GM19238 (cell line): ENCODE data around the gene CA11.
A peak's percentile ranks its signal among the peaks of the same experiment; 100 is the strongest.
"Not testable (repeated sequence)": the region's sequence is repeated elsewhere in the genome, so short reads cannot be mapped to it uniquely, and the experiment has no call there.

Experiments used
- DNase-seq: peaks from one replicate; pipeline ENCODE4 v3.0.0; 2011; ENCODE audit warnings: low spot score; ENCODE audit not compliant: insufficient read length

The CA11 gene

DNA sequence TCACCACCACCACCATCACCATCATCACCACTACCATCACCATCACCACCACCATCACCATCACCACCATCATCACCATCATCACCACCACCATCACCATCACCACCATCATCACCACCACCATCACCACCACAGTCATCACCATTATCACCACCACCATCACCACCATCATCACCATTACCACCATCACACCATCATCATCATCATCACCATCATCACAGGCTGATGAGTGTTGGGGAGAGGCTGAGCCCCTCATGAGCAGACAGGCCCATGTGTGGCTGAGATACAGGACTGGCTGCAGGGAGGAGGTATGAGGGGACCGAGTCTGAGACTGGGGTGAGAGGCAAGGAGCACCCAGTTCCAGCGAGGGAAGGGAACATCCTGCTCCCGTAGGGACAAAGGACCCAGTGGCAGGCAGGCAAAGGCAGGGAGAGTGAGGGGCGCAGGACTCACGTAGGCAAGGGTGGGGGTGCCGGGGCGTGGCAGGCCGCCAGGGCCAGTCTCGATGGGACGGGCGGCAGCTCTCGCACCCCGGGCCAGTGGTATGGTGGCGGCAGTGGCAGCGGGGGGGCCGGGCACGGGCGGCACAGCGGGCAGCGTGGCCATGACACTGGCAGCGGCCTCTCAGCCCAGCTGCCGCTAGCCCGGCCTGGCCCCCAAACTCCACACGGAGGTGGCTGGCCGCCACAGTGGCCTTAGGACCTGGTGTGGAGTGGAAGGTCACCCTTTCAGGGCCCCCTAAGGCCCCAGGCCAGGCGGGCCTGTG is 24.1 kb upstream of the CA11 start:
- no peak for DNase-seq

DNA sequence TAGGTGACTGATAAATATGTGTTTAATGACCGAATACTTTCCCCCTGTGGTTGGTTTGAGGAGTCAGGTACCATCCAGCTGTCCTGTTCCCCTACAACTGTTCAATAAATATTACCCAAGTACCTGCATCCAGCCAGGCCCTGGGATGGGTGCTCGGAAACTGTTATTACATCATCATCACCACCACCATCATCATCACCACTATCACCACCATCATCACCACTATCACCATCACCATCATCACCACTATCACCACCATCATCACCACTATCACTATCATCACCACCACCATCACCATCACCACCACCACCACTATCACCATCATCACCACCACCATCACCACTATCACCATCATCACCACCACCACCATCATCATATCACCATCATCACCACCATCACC is 22.8 kb upstream of the CA11 start:
- no peak for DNase-seq

GRCh38 chr19:48668332-48668731 is 22.3 kb upstream of the CA11 start:
- no peak for DNase-seq

- no peak for DNase-seq
These were observed 19.8 kb upstream of the CA11 start for GRCh38 chr19:48665786-48666185.

GRCh38 chr19:48664476-48664875 is 18.5 kb upstream of the CA11 start:
- no peak for DNase-seq

- DNase-seq, result no peak
These were observed 17.7 kb upstream of the CA11 start for GRCh38 chr19:48663667-48664066.

DNA sequence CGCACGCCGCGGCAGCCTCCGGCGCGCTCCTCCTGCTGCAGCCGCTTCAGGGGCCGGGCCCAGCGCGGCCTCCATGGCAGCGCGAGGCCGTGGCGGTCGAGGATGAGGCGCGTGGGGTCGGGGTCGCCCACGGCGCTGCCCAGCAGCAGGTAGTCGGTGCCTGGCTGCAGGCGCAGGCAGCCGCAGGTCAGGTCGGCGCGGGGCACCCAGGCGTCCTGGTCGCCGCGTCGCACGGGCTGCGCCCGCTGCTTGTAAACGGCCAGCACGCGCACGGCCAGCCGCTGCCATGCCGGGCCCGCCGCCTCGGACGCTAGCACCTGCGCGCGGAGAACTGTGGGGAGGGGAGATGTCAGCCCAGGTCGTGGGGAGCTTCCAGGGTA is 15.7 kb upstream of the CA11 start:
- no peak for DNase-seq

- peak; percentile 99 for DNase-seq
These were observed 15.1 kb upstream of the CA11 start for GRCh38 chr19:48660852-48661710.

DNA sequence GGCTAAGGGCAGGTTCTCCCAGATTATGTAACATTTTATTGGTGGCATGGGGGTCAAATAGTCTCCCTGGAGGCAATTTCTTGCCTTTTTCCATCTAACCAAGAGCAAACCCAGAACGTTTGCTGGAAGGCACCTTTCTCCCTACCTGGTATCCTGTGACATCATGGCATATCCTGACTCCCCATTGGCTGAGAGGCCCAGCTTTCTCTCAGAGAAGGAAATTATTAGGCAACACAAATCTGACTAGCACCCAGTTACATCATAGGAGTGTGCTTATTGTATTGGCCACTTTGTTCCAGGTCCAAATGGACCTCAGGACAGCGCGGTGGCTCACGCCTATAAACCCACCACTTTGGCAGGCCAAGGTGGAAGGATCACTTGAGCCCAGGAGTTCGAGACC is 13.8 kb upstream of the CA11 start:
- no peak for DNase-seq

DNA sequence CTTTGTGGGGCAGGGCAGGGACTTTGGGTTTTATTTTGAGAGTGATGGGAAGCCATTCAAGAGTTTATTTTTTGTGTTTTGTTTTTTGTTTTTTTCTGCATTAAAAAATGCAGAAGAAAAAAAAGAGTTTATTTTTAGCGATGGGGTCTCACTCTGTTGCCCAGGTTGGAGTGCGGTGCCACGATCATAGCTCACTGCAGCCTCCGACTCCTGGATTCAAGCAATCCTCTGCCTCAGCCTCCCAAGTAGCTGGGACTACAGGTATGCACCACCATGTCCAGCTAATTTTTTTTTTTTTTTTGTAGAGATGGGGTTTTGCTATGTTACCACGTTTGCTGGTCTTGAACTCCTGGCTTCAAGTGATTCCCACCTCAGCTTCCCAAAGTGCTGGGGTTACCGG is 12.5 kb upstream of the CA11 start:
- no peak for DNase-seq

- DNase-seq, result not testable (repeated sequence)
These were observed 11.8 kb upstream of the CA11 start for GRCh38 chr19:48657828-48658227.

GRCh38 chr19:48656840-48657474 is 11.0 kb upstream of the CA11 start:
- DNase-seq, result no peak

DNA sequence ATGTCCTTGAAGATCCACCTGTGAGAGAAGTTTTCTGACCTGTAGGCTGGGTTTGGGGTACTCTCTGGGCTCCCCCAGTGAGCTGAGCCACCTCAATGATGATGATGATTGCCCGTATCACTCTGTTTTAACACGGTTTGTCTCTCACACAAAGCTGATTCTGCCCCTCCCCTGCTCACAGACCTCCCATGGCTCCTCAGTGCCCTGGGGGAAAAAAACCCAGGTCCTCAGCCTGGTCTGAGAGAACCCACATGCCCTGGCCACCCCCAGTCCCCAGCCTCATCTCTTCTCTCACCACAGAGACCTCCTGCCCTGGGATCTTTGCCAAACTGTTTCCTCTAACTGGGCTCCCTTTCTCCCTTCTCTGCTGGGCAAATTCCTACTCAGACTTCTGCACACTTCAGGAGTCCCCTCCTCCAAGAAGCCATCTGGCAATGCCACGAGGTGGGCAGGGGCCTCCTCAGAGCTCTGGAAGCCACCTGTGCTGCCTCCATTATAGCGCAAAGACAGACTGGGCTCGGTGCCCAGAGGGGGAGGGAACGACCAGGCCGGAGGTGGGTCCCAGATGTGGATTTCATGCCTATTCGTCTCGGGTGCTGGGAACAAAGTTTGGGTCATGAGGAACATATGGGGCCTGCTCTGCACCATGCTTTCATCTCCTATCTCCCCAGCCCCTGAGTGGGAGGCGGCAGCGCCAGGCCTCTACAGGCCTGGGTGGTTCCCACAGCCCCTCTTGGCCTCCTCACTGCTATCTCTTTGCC is 8.5 kb upstream of the CA11 start:
- no peak for DNase-seq

DNA sequence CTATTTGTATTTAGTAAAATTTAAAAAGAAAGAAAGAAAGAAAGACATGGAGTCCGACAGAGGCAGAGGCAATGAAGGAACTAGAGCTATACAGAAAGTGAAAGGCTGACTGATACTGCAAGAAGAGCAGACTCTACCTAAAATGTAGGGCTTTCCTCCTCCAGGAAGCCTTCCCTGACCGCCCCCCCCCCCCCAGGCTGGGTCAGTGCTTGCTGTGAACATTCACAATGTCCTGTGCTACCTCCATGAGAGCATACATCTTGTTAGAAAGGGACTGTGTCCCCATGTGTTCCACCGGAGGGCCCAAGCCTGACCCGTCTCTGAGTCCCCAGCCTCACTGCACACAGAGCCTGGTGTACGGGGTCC is 5.7 kb upstream of the CA11 start:
- DNase-seq, result no peak

GRCh38 chr19:48650974-48651682 is 5.1 kb upstream of the CA11 start:
- DNase-seq, result no peak

DNA sequence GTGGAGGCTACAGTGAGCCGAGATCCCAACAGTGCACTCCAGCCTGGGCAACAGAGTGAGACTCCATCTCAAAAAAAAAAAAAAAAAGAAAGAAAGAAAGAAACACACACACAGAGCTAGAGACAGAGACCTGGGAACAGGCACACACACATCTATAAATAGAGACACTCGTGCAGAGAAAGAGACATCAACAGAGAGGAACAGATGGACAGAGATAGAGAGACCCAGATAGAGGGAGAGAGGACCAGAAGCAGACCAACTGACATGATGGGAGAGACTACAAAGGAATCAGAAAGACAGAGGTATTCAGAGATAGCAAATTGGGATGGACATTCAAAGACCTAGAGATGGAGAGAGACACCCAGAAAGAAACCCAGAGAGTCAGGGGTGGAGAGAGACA is 2.1 kb upstream of the CA11 start:
- DNase-seq, result no peak

DNA sequence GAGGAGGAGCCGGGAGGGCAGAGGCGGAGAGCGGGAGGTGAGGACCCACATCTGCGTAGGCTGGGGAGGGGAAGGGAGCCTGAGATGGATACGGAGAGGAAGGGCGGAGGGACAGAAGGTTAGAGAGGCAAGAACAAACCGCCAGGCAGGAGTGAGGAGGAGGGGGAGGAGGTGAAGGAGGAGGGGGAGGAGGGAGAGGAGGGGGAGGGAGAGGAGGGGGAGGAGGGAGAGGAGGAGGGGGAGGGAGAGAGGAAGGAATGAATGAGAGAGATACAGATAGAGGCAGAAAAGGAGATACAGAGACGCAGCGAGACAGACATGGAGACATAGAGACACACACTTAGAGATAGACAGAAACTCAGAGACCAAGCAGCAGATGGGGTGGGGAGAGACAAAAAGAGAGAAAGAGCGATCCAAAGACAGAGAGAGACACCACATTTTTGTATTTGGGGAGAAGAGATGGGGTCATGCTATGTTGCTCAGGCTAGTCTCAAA is 782 bp upstream of the CA11 start:
- DNase-seq, result no peak

GRCh38 chr19:48645620-48646000 is 377 bp downstream of the CA11 start:
- DNase-seq, result no peak

GRCh38 chr19:48644839-48645619 is 958 bp downstream of the CA11 start:
- no peak for DNase-seq

- no peak for DNase-seq
These were observed 1.6 kb downstream of the CA11 start for GRCh38 chr19:48644355-48644754.
